K562 (cell line): Measurements from ENCODE around the gene TNFSF9. TPM values are rescaled to one million over a fixed set of nuclear protein-coding genes. Genes with fewer than 3 reads are reported as not detected.

ENCODE experiments used
- CREM ChIP-seq: IDR thresholded peaks from 2 replicates; pipeline ENCODE4 v1.6.1; 2014; ENCODE audit warnings: antibody characterized with exemption, low read depth
- DIDO1 ChIP-seq: fragments of 450-650 bp; IDR thresholded peaks from 2 replicates; pipeline ENCODE4 v1.6.1; 2016; ENCODE audit warnings: low read depth, missing biosample characterization, missing genetic modification characterization
- FOXK1 ChIP-seq: sonication (generic); formaldehyde crosslinking; IDR thresholded peaks from 2 replicates; pipeline ENCODE4 v1.8.0; 2022; ENCODE audit warnings: missing genetic modification reagents, mild to moderate bottlenecking, borderline replicate concordance
- GABPB1 ChIP-seq: sonication (generic); formaldehyde crosslinking; IDR thresholded peaks from 2 replicates; pipeline ENCODE4 v1.8.0; 2022; ENCODE audit warnings: mild to moderate bottlenecking, missing genetic modification reagents
- GATA2 ChIP-seq: sonication (generic); formaldehyde crosslinking; IDR thresholded peaks from 2 replicates; pipeline ENCODE4 v1.4.0; 2020; ENCODE audit warnings: mild to moderate bottlenecking, missing genetic modification reagents
- MAFG ChIP-seq: fragments of 450-650 bp; conservative IDR thresholded peaks from 2 replicates; pipeline ENCODE4 v1.6.1; 2016; ENCODE audit warnings: missing genetic modification characterization, missing compliant biosample characterization
- MCM3 ChIP-seq: fragments of 450-650 bp; IDR thresholded peaks from 2 replicates; pipeline ENCODE4 v1.6.1; 2016
- NR2C1 ChIP-seq, 2 experiments: fragments of 450-650 bp; IDR thresholded peaks; 2 replicates each; pipeline ENCODE4 v1.6.1; 2017; ENCODE audit warnings: mild to moderate bottlenecking in 2 of 2, antibody characterized with exemption in 1 of 2, inconsistent platforms in 1 of 2, missing compliant biosample characterization in 1 of 2, missing genetic modification characterization in 1 of 2
- PURB ChIP-seq: sonication (generic); formaldehyde crosslinking; IDR thresholded peaks from 2 replicates; pipeline ENCODE4 v1.9.0; 2021; ENCODE audit warnings: low read depth, mild to moderate bottlenecking, missing genetic modification reagents
- SIRT6 ChIP-seq: IDR thresholded peaks from one replicate; pipeline ENCODE4 v1.6.1; 2012; ENCODE audit warnings: low read depth, mild to moderate bottlenecking, control low read depth, inconsistent platforms, low read length, moderate library complexity
- XRCC3 ChIP-seq: fragments of 450-650 bp; IDR thresholded peaks from 2 replicates; pipeline ENCODE4 v1.6.1; 2017; ENCODE audit warnings: mild to moderate bottlenecking, moderate library complexity
- ZC3H4 ChIP-seq: sonication (generic); formaldehyde crosslinking; IDR thresholded peaks from 2 replicates; pipeline ENCODE4 v1.9.0; 2021; ENCODE audit warnings: missing genetic modification reagents, borderline replicate concordance
- ZKSCAN1 ChIP-seq: fragments of 150-350 bp; IDR thresholded peaks from 2 replicates; pipeline ENCODE4 v1.6.1; 2016; ENCODE audit warnings: low read depth, low read length
- ZNF212 ChIP-seq: fragments of 450-650 bp; formaldehyde crosslinking; IDR thresholded peaks from 2 replicates; pipeline ENCODE4 v1.4.0; 2020; ENCODE audit warnings: mild to moderate bottlenecking
- ZNF644 ChIP-seq: fragments of 200-800 bp; sonication (Bioruptor generic); IDR thresholded peaks from 2 replicates; pipeline ENCODE4 v1.6.1; 2016; ENCODE audit warnings: low read depth, missing genetic modification characterization, missing compliant biosample characterization
- polyA plus RNA-seq, 8 experiments: library from polyadenylated mRNA; depleted of rRNA in 4 of 8; stranded (reverse) in 5 of 8; unstranded in 3 of 8; fragments of >200 nt; fragmentation: Nextera tagmentation in 2 of 8; fragmentation: Illumina TruSeq in 1 of 8; extraction: Ambion mirVana in 2 of 8; extraction: Trizol in 1 of 8; gene quantifications; 2 replicates each; pipeline versions ENCODE4 v1.2.1 to v1.2.3, GENCODE V29; 2011 to 2014; ENCODE audit warnings: inconsistent platforms in 1 of 8, missing spikeins in 1 of 8
- total RNA-seq, 7 experiments: library from RNA; depleted of rRNA in 6 of 7; stranded (reverse); fragments of >200 nt in 6 of 7; fragmentation: Illumina TruSeq in 2 of 7; extraction: Trizol in 2 of 7; gene quantifications; 2 replicates each; pipeline versions ENCODE4 v1.2.1 to v1.2.3, GENCODE V29; 2011 to 2021; ENCODE audit warnings: low replicate concordance in 1 of 7
- TF ChIP-seq, protein P1 (sequence below): fragments of 250-450 bp; sonication (Bioruptor Pico); IDR thresholded peaks from 2 replicates; pipeline ENCODE4 v1.5.0; 2021; ENCODE audit warnings: mild to moderate bottlenecking, moderate library complexity
- TF ChIP-seq, protein P2 (sequence below), 3 experiments: fragments of 200-800 bp in 1 of 3; sonication (Bioruptor generic) in 1 of 3; sonication (generic) in 1 of 3; formaldehyde crosslinking in 1 of 3; IDR thresholded peaks; 2 replicates each; pipeline versions ENCODE4 v1.6.1 to v1.8.0; 2016 to 2022; ENCODE audit warnings: mild to moderate bottlenecking in 2 of 3, missing compliant biosample characterization in 2 of 3, missing genetic modification characterization in 2 of 3, missing genetic modification reagents in 1 of 3
- TF ChIP-seq, protein P3 (sequence below): fragments of 450-650 bp; IDR thresholded peaks from 2 replicates; pipeline ENCODE4 v1.6.1; 2016
- TF ChIP-seq, protein P4 (sequence below), 2 experiments: fragments of 450-650 bp; IDR thresholded peaks; 2 replicates each; pipeline ENCODE4 v1.6.1; 2016
- TF ChIP-seq, protein P5 (sequence below): sonication (generic); formaldehyde crosslinking; IDR thresholded peaks from 2 replicates; pipeline ENCODE4 v1.8.0; 2022; ENCODE audit warnings: mild to moderate bottlenecking, low read depth, missing genetic modification reagents

The TNFSF9 gene
- total and polyA plus RNA-seq, 9 of the 15 experiments (the other 6 are each of a cell fraction or from before 2014, with no cell fraction given): 1.4 to 17.9 (median 6.5) TPM

DNA sequence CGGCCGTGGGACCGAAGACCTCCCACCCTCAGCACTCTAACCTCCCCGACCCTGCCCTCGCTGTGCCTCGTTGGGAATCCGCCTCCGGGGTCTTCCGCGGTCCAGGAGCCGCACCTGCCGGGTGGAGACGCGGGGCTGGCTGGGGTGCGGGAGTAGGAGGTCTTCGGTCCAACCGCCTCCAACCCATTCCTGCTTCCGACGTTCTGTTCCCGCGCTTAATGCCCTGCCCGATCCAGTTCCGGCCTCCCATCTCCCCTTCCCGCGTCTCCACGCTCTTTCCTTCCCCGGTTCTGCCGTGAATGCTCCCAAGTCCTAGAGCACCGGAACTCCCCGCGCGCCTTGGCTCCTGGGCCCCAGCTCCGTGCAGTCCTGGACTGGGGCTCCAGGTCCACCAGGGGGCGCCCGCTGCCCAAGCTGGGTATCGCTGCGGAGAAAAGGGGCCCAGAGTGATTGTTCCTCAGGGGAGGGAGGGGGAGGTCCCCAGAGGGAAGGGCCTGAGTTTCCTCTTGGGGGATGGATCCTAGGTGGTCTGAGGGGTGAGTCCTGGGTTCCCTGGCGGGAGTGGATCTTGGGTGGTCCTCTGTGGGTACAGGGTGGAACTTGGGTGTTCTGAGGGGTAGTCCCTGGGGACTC is 14.1 kb upstream of the TNFSF9 start (continued):
- TF ChIP-seq, protein P1, sequence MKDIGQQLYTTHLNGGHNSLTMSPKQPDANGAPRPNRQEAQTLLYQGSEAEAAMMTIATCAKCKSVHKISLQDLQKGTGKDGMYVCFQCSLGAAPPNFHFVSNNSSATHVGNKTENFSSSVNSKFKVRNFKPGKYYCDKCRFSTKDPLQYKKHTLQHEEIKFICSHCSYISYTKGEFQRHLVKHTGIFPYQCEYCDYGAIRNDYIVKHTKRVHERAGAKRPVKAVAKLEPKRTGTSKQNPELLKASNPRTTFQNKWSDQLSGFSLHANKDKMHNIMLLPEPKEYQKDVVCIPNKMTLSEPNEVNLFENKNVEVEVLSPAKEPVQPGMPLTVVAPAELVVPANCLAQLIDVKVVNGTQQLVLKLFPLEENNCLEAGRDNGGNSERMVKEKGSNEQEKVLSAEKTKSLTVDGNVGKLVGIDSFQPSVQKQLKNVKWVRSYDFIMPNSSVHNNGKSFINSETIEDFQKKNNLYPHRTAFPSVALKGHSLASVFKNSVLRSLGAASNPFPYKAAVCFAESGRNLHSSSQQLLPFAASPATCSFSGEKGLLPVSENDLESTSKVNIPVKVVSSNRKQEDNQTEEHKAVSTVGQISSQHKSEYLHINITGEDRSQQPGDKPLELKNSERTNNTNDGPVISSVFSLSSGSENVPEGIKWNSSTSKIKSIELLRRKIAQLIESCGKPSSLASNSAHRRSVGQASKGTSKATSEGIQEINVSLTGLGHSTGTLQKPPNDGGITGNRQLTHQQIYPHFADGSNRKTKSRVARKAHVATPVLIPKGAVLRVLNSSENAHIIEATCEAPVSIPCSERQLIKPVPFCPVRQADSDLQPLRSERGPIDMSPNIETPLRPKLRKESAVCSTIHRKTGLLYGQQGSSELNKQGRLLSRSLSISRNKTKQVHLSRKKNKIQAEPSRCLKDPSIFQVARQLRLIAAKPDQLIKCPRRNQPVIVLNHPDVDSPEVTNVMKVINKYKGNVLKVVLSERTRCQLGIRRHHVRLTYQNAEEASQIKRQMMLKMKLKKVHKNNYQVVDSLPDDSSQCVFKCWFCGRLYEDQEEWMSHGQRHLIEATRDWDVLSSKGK: no peak
- TF ChIP-seq XRCC3 (no peak), ZNF644 (no peak), MCM3 (no peak), DIDO1 (tag) (peak; percentile 41; the same call in 1 of the 2 replicates), MAFG (no peak), FOXK1 (CRISPR knock-in tag) (no peak), CREM (no peak), NR2C1 (IDR thresholded peaks at IDR 0.05) (no peak), NR2C1 (tag; IDR thresholded peaks at IDR 0.05) (no peak), PURB (CRISPR knock-in tag) (no peak), SIRT6 (no peak), ZNF212 (CRISPR knock-in tag) (no peak), ZKSCAN1 (no peak), GATA2 (CRISPR knock-in tag) (no peak), ZC3H4 (no peak), GABPB1 (CRISPR knock-in tag) (peak; percentile 90)
- TF ChIP-seq, protein P2, sequence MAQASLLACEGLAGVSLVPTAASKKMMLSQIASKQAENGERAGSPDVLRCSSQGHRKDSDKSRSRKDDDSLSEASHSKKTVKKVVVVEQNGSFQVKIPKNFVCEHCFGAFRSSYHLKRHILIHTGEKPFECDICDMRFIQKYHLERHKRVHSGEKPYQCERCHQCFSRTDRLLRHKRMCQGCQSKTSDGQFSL (CRISPR knock-in tag; IDR thresholded peaks at IDR 0.05): 0 out of 2 replicates have a peak, but pooled peaks have one; percentile 16
- TF ChIP-seq, protein P2 (tag; IDR thresholded peaks at IDR 0.05): no peak
- TF ChIP-seq, protein P3, sequence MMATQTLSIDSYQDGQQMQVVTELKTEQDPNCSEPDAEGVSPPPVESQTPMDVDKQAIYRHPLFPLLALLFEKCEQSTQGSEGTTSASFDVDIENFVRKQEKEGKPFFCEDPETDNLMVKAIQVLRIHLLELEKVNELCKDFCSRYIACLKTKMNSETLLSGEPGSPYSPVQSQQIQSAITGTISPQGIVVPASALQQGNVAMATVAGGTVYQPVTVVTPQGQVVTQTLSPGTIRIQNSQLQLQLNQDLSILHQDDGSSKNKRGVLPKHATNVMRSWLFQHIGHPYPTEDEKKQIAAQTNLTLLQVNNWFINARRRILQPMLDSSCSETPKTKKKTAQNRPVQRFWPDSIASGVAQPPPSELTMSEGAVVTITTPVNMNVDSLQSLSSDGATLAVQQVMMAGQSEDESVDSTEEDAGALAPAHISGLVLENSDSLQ: no peak
- TF ChIP-seq, protein P4, sequence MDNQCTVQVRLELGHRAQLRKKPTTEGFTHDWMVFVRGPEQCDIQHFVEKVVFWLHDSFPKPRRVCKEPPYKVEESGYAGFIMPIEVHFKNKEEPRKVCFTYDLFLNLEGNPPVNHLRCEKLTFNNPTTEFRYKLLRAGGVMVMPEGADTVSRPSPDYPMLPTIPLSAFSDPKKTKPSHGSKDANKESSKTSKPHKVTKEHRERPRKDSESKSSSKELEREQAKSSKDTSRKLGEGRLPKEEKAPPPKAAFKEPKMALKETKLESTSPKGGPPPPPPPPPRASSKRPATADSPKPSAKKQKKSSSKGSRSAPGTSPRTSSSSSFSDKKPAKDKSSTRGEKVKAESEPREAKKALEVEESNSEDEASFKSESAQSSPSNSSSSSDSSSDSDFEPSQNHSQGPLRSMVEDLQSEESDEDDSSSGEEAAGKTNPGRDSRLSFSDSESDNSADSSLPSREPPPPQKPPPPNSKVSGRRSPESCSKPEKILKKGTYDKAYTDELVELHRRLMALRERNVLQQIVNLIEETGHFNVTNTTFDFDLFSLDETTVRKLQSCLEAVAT (IDR thresholded peaks at IDR 0.05): 0 out of 4 replicates have a peak, but pooled peaks of 1 of the 2 experiments have one; percentile 35
- TF ChIP-seq, protein P5, sequence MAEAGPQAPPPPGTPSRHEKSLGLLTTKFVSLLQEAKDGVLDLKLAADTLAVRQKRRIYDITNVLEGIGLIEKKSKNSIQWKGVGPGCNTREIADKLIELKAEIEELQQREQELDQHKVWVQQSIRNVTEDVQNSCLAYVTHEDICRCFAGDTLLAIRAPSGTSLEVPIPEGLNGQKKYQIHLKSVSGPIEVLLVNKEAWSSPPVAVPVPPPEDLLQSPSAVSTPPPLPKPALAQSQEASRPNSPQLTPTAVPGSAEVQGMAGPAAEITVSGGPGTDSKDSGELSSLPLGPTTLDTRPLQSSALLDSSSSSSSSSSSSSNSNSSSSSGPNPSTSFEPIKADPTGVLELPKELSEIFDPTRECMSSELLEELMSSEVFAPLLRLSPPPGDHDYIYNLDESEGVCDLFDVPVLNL (CRISPR knock-in tag): no peak
